Mammary epithelial cell (primary cell): ENCODE data around the gene THOC5.

ENCODE experiments used
- CTCF ChIP-seq, 2 donors: IDR thresholded peaks in 1 of 2; conservative IDR thresholded peaks in 1 of 2; 2 replicates each; pipeline ENCODE4 v1.5.1; 2011 to 2012; ENCODE audit warnings: inconsistent platforms in 2 of 2, low read length in 2 of 2, mild to moderate bottlenecking in 2 of 2, control low read depth in 1 of 2, low read depth in 1 of 2; ENCODE audit not compliant: insufficient read depth in 1 of 2; ENCODE audit errors: extremely low read depth in 1 of 2
- EZH2 ChIP-seq: IDR thresholded peaks from 2 replicates; pipeline ENCODE4 v1.6.1; 2012; ENCODE audit warnings: low read length, inconsistent platforms, borderline replicate concordance

- TF ChIP-seq CTCF (conservative IDR thresholded peaks at IDR 0.05 in 1 of 2, IDR thresholded peaks at IDR 0.05 in 1 of 2; ENCODE audit: extremely low read depth in 1 of 2, insufficient read depth in 1 of 2, low read depth in 1 of 2, low read length in 2 of 2) (no peak), EZH2 (no peak)
Observed at GRCh38 chr22:29512031-29512430, 41.5 kb downstream of the THOC5 start.
